NCI-H1092 treated with DMSO at 0.1 percent for 48 hours (cell line): ENCODE measurements around the gene FAM53B.
A peak's percentile ranks its signal among the peaks of the same experiment; 100 is the strongest.
"Not testable (repeated sequence)": the region's sequence is repeated elsewhere in the genome, so short reads cannot be mapped to it uniquely, and the experiment has no call there.

ENCODE experiments used
- DNase-seq: peaks from one replicate; lab custom pipeline; 2025; lab: John Stamatoyannopoulos, UW

The FAM53B gene

GRCh38 chr10:124597846-124598165, 146.4 kb downstream of the FAM53B start:
- no peak for DNase-seq

GRCh38 chr10:124596962-124597845, 147.0 kb downstream of the FAM53B start:
- no peak for DNase-seq

GRCh38 chr10:124596116-124596785, 147.9 kb downstream of the FAM53B start:
- DNase-seq, result no peak

GRCh38 chr10:124595143-124595883, 148.9 kb downstream of the FAM53B start:
- no peak for DNase-seq

GRCh38 chr10:124594240-124594639, 149.9 kb downstream of the FAM53B start:
- DNase-seq, result no peak

GRCh38 chr10:124593431-124593985, 150.7 kb downstream of the FAM53B start:
- DNase-seq, result no peak

GRCh38 chr10:124592736-124593430, 151.3 kb downstream of the FAM53B start:
- no peak for DNase-seq

- no peak for DNase-seq
These were observed 152.1 kb downstream of the FAM53B start for GRCh38 chr10:124592101-124592500.

- no peak for DNase-seq
These were observed 153.1 kb downstream of the FAM53B start for GRCh38 chr10:124591123-124591495.

GRCh38 chr10:124590216-124591122, 153.7 kb downstream of the FAM53B start:
- DNase-seq, result no peak

- DNase-seq, result peak; percentile 69
These were observed 154.6 kb downstream of the FAM53B start for GRCh38 chr10:124589491-124590041.

GRCh38 chr10:124588736-124589490, 155.3 kb downstream of the FAM53B start:
- DNase-seq, result no peak

GRCh38 chr10:124588341-124588735, 155.8 kb downstream of the FAM53B start:
- DNase-seq, result not testable (repeated sequence)

- DNase-seq, result no peak
These were observed 156.4 kb downstream of the FAM53B start for GRCh38 chr10:124587811-124588211.

- no peak for DNase-seq
These were observed 158.0 kb downstream of the FAM53B start for GRCh38 chr10:124586142-124586541.

- no peak for DNase-seq
These were observed 165.2 kb downstream of the FAM53B start for GRCh38 chr10:124579011-124579399.

- DNase-seq, result no peak
These were observed 165.8 kb downstream of the FAM53B start for GRCh38 chr10:124578231-124579010.

GRCh38 chr10:124577651-124578050, 166.5 kb downstream of the FAM53B start:
- DNase-seq, result no peak
